ENCODE results near the gene ANO4. TPM values are rescaled to one million over a fixed set of nuclear protein-coding genes. Genes with fewer than 3 reads are reported as not detected.

Gene ANO4
- total and polyA plus RNA-seq, 2 experiments from 2014 or later = 0.33 to 0.92 TPM

DNA sequence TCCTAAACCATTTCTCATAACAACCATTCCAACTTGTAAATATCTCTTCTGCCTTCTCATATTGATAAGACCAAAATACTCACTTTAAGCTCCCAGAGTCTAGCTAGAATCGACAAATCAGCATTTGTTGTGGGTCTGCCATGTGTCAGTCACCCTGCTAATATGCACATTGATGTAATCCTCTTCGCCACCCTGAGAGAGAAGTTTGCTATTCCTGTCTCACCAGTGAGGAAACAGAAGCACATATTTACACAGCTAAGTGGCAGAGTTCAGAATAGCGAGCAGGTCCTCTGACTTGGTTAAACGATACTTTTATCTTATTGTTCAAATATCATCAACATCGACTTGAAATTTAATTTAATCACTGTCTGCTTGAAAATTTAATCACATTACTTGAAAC lies 142.1 kb downstream of the ANO4 start:
- TF ChIP-seq, protein P1, sequence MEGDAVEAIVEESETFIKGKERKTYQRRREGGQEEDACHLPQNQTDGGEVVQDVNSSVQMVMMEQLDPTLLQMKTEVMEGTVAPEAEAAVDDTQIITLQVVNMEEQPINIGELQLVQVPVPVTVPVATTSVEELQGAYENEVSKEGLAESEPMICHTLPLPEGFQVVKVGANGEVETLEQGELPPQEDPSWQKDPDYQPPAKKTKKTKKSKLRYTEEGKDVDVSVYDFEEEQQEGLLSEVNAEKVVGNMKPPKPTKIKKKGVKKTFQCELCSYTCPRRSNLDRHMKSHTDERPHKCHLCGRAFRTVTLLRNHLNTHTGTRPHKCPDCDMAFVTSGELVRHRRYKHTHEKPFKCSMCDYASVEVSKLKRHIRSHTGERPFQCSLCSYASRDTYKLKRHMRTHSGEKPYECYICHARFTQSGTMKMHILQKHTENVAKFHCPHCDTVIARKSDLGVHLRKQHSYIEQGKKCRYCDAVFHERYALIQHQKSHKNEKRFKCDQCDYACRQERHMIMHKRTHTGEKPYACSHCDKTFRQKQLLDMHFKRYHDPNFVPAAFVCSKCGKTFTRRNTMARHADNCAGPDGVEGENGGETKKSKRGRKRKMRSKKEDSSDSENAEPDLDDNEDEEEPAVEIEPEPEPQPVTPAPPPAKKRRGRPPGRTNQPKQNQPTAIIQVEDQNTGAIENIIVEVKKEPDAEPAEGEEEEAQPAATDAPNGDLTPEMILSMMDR (IDR thresholded peaks at IDR 0.05; ENCODE audit: low read depth, low read length) = no peak
- H3K4me1 ChIP-seq (ENCODE audit: low read depth) = peaks cover 11% of the 10 kb centered on the region

DNA sequence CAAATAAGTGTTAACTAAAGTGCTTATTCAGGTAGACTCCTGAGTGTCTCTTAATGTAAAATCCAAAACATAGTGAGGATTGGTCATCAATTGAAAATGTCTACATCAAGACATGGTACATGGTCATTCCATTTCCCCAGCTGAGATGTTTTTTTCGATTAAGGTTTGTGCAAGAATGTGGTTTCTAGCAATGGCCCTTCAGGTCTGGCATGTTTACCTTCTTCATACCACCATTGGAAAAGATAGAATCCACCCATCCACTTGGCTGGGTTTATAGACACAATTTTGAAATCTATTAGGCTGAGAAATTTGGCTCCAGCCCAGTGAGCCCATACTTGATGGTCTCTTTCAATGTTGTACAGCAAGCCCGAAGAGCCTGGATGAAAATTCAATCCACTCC lies 145.9 kb downstream of the ANO4 start:
- H3K4me3 ChIP-seq = no peak overlapping the region
- no peaks in the 10 kb centered on the region for H3K36me3 ChIP-seq
- peaks cover 11% of the 10 kb centered on the region for H3K4me1 ChIP-seq (ENCODE audit: low read depth)
- no peak overlapping the region for H3K27ac ChIP-seq
- no peaks in the 10 kb centered on the region for H3K27me3 ChIP-seq
- TF ChIP-seq, protein P1 (IDR thresholded peaks at IDR 0.05; ENCODE audit: low read depth, low read length) = no peak
- no peak for DNase-seq (ENCODE audit: low read depth in 1 of 2, low spot score in 1 of 2)
- no peaks in the 10 kb centered on the region for H3K9me3 ChIP-seq (ENCODE audit: low read depth)

More for the DNA sequence above, 142.1 kb downstream of the ANO4 start:
- H3K9me3 ChIP-seq (ENCODE audit: low read depth) = no peaks in the 10 kb centered on the region
- H3K27ac ChIP-seq = no peak overlapping the region
- no peak overlapping the region for H3K4me3 ChIP-seq
- no peak for DNase-seq (ENCODE audit: low read depth in 1 of 2, low spot score in 1 of 2)
- no peaks in the 10 kb centered on the region for H3K27me3 ChIP-seq
- H3K36me3 ChIP-seq = no peaks in the 10 kb centered on the region

DNA sequence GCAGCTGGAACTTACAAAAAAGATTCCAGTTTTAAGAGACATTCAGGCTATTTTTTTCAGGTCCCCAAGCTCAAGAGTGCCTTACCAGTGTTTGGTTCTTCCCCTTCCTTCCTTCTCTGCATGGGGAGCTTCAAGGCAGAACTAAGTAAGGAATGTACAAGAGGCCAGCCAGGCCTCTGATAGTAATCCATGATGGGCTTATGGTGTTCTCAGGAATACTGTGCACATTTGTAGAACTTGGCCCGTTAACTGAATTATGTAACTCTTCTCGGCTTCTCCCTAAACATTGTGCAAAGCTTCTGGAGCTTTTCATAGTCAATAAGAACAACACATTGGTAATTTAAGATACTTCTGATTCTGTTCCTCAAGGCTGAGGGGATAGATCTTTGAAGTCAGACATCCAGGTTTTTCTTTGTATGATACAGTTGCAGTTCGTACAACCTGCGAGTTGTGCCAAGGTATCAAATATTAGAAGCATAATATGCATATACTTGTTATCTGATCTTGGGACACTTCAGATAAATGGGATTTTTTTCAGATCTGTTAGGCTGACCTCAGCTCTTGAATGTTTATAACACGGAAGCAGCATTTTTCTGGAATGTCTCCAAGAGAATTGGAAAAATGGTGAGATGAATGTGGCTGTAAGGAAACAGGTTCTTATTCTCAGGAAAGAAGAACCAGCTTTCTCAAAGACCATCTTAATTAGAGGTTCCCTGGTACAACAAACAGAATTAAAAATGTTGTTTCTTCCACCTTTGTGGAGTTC lies 148.6 kb downstream of the ANO4 start:
- TF ChIP-seq, protein P1 (IDR thresholded peaks at IDR 0.05; ENCODE audit: low read depth, low read length) = no peak
- no peak for DNase-seq (ENCODE audit: low read depth in 1 of 2, low spot score in 1 of 2)
- H3K36me3 ChIP-seq = no peaks in the 10 kb centered on the region
- no peaks in the 10 kb centered on the region for H3K9me3 ChIP-seq (ENCODE audit: low read depth)
- H3K27me3 ChIP-seq = no peaks in the 10 kb centered on the region
- no peak overlapping the region for H3K27ac ChIP-seq
- no peak overlapping the region for H3K4me3 ChIP-seq
- H3K4me1 ChIP-seq (ENCODE audit: low read depth) = no peaks in the 10 kb centered on the region

DNA sequence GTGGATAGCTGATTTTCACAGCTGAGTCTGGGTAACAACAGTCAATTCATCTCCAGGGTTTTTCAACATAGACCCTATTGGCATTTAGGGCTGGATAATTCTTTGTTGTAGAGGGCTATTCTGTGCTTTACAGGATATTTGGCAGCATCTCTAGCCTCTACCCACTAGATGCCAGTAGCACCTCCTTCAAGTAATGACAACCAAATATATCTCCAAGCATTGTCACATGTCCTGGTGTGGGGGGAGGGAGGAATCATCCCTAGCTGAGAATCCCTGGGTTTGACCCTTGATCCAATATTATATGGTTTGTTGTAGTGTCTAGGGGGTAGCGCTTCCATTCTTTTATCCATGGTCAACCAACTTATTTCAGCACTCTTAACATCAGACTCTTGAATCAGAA lies 157.2 kb downstream of the ANO4 start:
- Histone ChIP-seq H3K27ac (no peak overlapping the region), H3K4me3 (no peak overlapping the region), H3K36me3 (no peaks in the 10 kb centered on the region), H3K9me3 (ENCODE audit: low read depth) (no peaks in the 10 kb centered on the region), H3K27me3 (no peaks in the 10 kb centered on the region), H3K4me1 (ENCODE audit: low read depth) (no peaks in the 10 kb centered on the region)
- no peak for DNase-seq (ENCODE audit: low read depth in 1 of 2, low spot score in 1 of 2)
- TF ChIP-seq, protein P1 (IDR thresholded peaks at IDR 0.05; ENCODE audit: low read depth, low read length) = no peak

DNA sequence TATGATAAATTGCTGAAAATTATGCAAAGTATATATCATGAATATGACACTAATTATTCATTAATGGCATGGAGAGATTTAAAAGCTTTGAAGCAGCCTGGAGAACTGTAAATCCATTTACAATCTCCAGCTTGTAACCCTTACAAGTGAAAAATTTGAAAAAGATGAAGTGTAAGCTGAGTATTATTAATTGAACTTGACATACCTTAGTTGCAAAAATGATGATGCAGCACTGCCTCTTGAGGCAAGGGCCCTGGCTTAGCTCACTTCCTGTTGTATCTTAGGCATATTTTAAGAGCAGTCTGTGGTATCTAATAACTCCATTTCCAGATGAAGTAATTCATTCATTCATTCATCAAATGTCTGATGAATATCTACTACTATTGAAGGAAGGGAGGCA lies 158.6 kb downstream of the ANO4 start:
- DNase-seq (ENCODE audit: low read depth in 1 of 2, low spot score in 1 of 2) = peak in 1 of 2 donors; percentile 6
- H3K9me3 ChIP-seq (ENCODE audit: low read depth) = no peaks in the 10 kb centered on the region
- H3K27ac ChIP-seq = no peak overlapping the region
- no peaks in the 10 kb centered on the region for H3K36me3 ChIP-seq
- no peaks in the 10 kb centered on the region for H3K27me3 ChIP-seq
- TF ChIP-seq, protein P1 (IDR thresholded peaks at IDR 0.05; ENCODE audit: low read depth, low read length) = no peak
- no peak overlapping the region for H3K4me3 ChIP-seq
- no peaks in the 10 kb centered on the region for H3K4me1 ChIP-seq (ENCODE audit: low read depth)

Data from cardiac muscle cell (in vitro differentiated cells and primary cell).